ENCODE data around the gene PAN2.
A peak's percentile ranks its signal among the peaks of the same experiment; 100 is the strongest.

PAN2 gene

GRCh38 chr12:56267443-56268071 is 66.2 kb downstream of the PAN2 start:
- ATAC-seq = no peak

DNA sequence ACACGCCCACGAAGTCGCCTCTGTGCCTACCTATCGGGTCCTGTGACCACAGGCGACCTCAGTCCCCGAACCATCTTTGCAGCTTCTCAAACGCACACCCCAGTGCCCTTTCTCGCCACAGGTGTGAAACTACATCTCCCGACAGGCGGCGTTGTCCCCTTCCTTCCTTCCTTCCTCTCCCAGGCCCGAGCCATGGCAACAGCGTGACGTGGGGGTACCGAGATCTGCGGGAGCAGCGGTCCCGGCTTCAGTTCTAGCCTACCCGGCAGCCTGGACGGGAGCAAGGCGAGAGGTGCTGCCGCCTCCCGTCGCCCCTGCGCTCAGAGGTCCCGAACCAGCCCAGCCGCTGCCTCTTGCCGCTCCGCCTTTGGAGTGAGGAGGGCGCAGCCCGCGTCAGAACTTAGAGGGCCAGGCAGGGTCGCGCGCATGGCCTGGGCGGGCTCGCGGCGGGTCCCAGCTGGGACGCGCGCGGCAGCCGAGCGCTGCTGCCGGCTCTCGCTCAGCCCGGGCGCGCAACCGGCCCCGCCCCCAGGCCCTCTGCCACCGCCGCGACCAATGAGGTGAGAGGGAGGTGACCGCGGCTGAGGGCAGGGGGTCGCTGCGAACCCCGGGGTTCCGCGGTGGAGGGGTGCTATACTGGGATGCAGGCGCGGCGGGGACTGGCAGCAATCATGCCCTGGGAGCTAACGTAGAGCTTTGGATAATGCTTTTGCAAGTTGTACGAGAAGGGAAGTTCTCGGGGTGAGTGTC is 66.9 kb downstream of the PAN2 start, which contains the start of gene COQ10A:
COQ10A (plus strand) TSS at position 250 of the 750 bp plus-strand sequence; CDS start at position 427, 177 bp downstream.
- peak; percentile 92 to 93 for ATAC-seq

Measured in activated CD4-positive, CD25-positive, alpha-beta regulatory T cell treated with anti-CD3 and anti-CD28 coated beads, Interleukin-2, amount 50 U/mL, for 24 hours (primary cell).